ENCODE data around the gene THUMPD1.
A peak's percentile ranks its signal among the peaks of the same experiment; 100 is the strongest.
"Not testable (repeated sequence)": the region's sequence is repeated elsewhere in the genome, so short reads cannot be mapped to it uniquely, and the experiment has no call there.

The THUMPD1 gene

GRCh38 chr16:20747030-20747816, 5.6 kb upstream of the THUMPD1 start:
- DNase-seq = no peak

GRCh38 chr16:20746461-20746860, 4.8 kb upstream of the THUMPD1 start:
- DNase-seq = no peak

GRCh38 chr16:20744922-20745440, 3.4 kb upstream of the THUMPD1 start:
- DNase-seq = no peak

GRCh38 chr16:20743591-20743990, 2.0 kb upstream of the THUMPD1 start:
- no peak for DNase-seq

GRCh38 chr16:20740901-20741521, 607 bp downstream of the THUMPD1 start:
- peak; percentile 59 to 76 for DNase-seq

- peak in 1 of 2 experiments; percentile 4 for DNase-seq
Observed at GRCh38 chr16:20740007-20740883, 1.4 kb downstream of the THUMPD1 start.

GRCh38 chr16:20735490-20735889, 6.1 kb downstream of the THUMPD1 start:
- no peak for DNase-seq

GRCh38 chr16:20734782-20735181, 6.8 kb downstream of the THUMPD1 start:
- no peak for DNase-seq

GRCh38 chr16:20734056-20734455, 7.6 kb downstream of the THUMPD1 start:
- DNase-seq = no peak

GRCh38 chr16:20729141-20729540, 12.5 kb downstream of the THUMPD1 start:
- no peak for DNase-seq

GRCh38 chr16:20727181-20727580, 14.4 kb downstream of the THUMPD1 start:
- no peak for DNase-seq

- no peak for DNase-seq
Observed at GRCh38 chr16:20726661-20727060, 15.0 kb downstream of the THUMPD1 start.

- no peak for DNase-seq
Observed at GRCh38 chr16:20720251-20720650, 21.4 kb downstream of the THUMPD1 start.

GRCh38 chr16:20717718-20718117, 23.9 kb downstream of the THUMPD1 start:
- not testable (repeated sequence) for DNase-seq

GRCh38 chr16:20711277-20711911, 30.2 kb downstream of the THUMPD1 start:
- DNase-seq = no peak

GRCh38 chr16:20708129-20708528, 33.5 kb downstream of the THUMPD1 start:
- peak in 1 of 2 experiments; percentile 4 for DNase-seq

GRCh38 chr16:20707461-20707860, 34.2 kb downstream of the THUMPD1 start:
- no peak for DNase-seq

- not testable (repeated sequence) for DNase-seq
Observed at GRCh38 chr16:20705972-20706371, 35.6 kb downstream of the THUMPD1 start.

GRCh38 chr16:20704281-20704680, 37.3 kb downstream of the THUMPD1 start:
- no peak for DNase-seq

GRCh38 chr16:20701692-20702091, 39.9 kb downstream of the THUMPD1 start:
- DNase-seq = not testable (repeated sequence)

- DNase-seq = no peak
Observed at GRCh38 chr16:20696618-20697017, 45.0 kb downstream of the THUMPD1 start.

GRCh38 chr16:20695024-20695423, 46.6 kb downstream of the THUMPD1 start:
- no peak for DNase-seq

- DNase-seq = not testable (repeated sequence)
Observed at GRCh38 chr16:20694096-20694495, 47.5 kb downstream of the THUMPD1 start.

Measured in NCI-H524 (cell line).